GM18858 (cell line): ENCODE data around the gene LSM3.

Experiments used
- ATAC-seq: cut with Tn5 transposase; IDR thresholded peaks from one replicate; pipeline ENCODE4 v1.9.1; 2021; ENCODE audit not compliant: unreplicated experiment

LSM3 gene

GRCh38 chr3:14178247-14179113 is at the start of gene LSM3, which contains the start of gene XPC:
Gene LSM3, plus strand, starts transcription at chr3:14178817. Its CDS starts 44 bp downstream, at chr3:14178861.
Gene XPC, minus strand, starts transcription at chr3:14178601. Its CDS starts 33 bp downstream, at chr3:14178568.
- peak; percentile 87 for ATAC-seq

GRCh38 chr3:14129296-14129695 is 49.3 kb upstream of the LSM3 start:
- no peak for ATAC-seq

GRCh38 chr3:14130230-14130629 is 48.4 kb upstream of the LSM3 start:
- no peak for ATAC-seq

GRCh38 chr3:14130707-14131106 is 47.9 kb upstream of the LSM3 start:
- ATAC-seq = no peak

GRCh38 chr3:14131134-14131533 is 47.5 kb upstream of the LSM3 start:
- ATAC-seq = no peak

- ATAC-seq = no peak
Observed at GRCh38 chr3:14132120-14132519, 46.5 kb upstream of the LSM3 start.

GRCh38 chr3:14132689-14133088 is 45.9 kb upstream of the LSM3 start:
- no peak for ATAC-seq

- no peak for ATAC-seq
Observed at GRCh38 chr3:14133188-14133800, 45.3 kb upstream of the LSM3 start.

- ATAC-seq = no peak
Observed at GRCh38 chr3:14133876-14134275, 44.7 kb upstream of the LSM3 start.

- ATAC-seq = no peak
Observed at GRCh38 chr3:14134291-14134690, 44.3 kb upstream of the LSM3 start.

- no peak for ATAC-seq
Observed at GRCh38 chr3:14135581-14135980, 43.0 kb upstream of the LSM3 start.

GRCh38 chr3:14137004-14137403 is 41.6 kb upstream of the LSM3 start:
- ATAC-seq = no peak

GRCh38 chr3:14137445-14137844 is 41.2 kb upstream of the LSM3 start:
- ATAC-seq = no peak

- ATAC-seq = no peak
Observed at GRCh38 chr3:14138109-14138877, 40.3 kb upstream of the LSM3 start.

- ATAC-seq = no peak
Observed at GRCh38 chr3:14138878-14139655, 39.5 kb upstream of the LSM3 start.

- no peak for ATAC-seq
Observed at GRCh38 chr3:14139771-14140170, 38.8 kb upstream of the LSM3 start.

- no peak for ATAC-seq
Observed at GRCh38 chr3:14140668-14141067, 37.9 kb upstream of the LSM3 start.

GRCh38 chr3:14141144-14141543 is 37.5 kb upstream of the LSM3 start:
- ATAC-seq = no peak

- ATAC-seq = no peak
Observed at GRCh38 chr3:14141602-14142341, 36.8 kb upstream of the LSM3 start.
